ENCODE measurements around the gene PTPRD.

PTPRD gene

GRCh38 chr9:9819886-9820285, 792.9 kb downstream of the PTPRD start:
- no peak for TF ChIP-seq CTCF (IDR thresholded peaks at IDR 0.05; ENCODE audit: low read depth, low read length, poor library complexity, severe bottlenecking)
- Histone ChIP-seq H3K27ac (ENCODE audit: low read depth, low read length) (no peak overlapping the region), H3K79me2 (ENCODE audit: control insufficient read depth, low read length) (no peaks in the 10 kb centered on the region), H3K36me3 (ENCODE audit: control insufficient read depth, low read length) (no peaks in the 10 kb centered on the region), H4K20me1 (ENCODE audit: control insufficient read depth, insufficient read depth, low read depth, low read length) (no peaks in the 10 kb centered on the region), H3K4me3 (ENCODE audit: low read length) (no peak overlapping the region), H3K4me1 (ENCODE audit: control insufficient read depth, low read length) (peaks cover 9% of the 10 kb centered on the region; the same call in 1 of the 2 replicates), H3K9me3 (ENCODE audit: control insufficient read depth, insufficient read depth, low read length) (peaks cover 3% of the 10 kb centered on the region; the same call in 1 of the 2 replicates), H3K27me3 (ENCODE audit: control insufficient read depth, low read length) (no peaks in the 10 kb centered on the region), H3K4me2 (ENCODE audit: low read length) (no peak overlapping the region), H3F3A (ENCODE audit: control insufficient read depth, insufficient read depth) (no peaks in the 10 kb centered on the region), H3K9me2 (replicated peaks; ENCODE audit: control insufficient read depth, low read length) (no peaks in the 10 kb centered on the region)

GRCh38 chr9:9817176-9817575, 795.6 kb downstream of the PTPRD start:
- TF ChIP-seq EZH2phosphoT487 (IDR thresholded peaks at IDR 0.05; ENCODE audit: borderline replicate concordance, low read length), result no peak
- TF ChIP-seq CTCF (IDR thresholded peaks at IDR 0.05; ENCODE audit: low read depth, low read length, poor library complexity, severe bottlenecking), result no peak
- H3K4me2 ChIP-seq (ENCODE audit: low read length), result no peak overlapping the region
- 0 out of 2 replicates have a peak, but pooled peaks cover 3% of the 10 kb centered on the region for H3F3A ChIP-seq (ENCODE audit: control insufficient read depth, insufficient read depth)
- H3K4me3 ChIP-seq (ENCODE audit: low read length), result no peak overlapping the region
- H3K27ac ChIP-seq (ENCODE audit: low read depth, low read length), result no peak overlapping the region
- no peaks in the 10 kb centered on the region for H3K9me2 ChIP-seq (replicated peaks; ENCODE audit: control insufficient read depth, low read length)
- peaks cover 9% of the 10 kb centered on the region; the same call in 1 of the 2 replicates for H3K4me1 ChIP-seq (ENCODE audit: control insufficient read depth, low read length)
- H3K36me3 ChIP-seq (ENCODE audit: control insufficient read depth, low read length), result no peaks in the 10 kb centered on the region
- peaks cover 3% of the 10 kb centered on the region; the same call in 1 of the 2 replicates for H3K9me3 ChIP-seq (ENCODE audit: control insufficient read depth, insufficient read depth, low read length)
- no peaks in the 10 kb centered on the region for H3K79me2 ChIP-seq (ENCODE audit: control insufficient read depth, low read length)
- no peaks in the 10 kb centered on the region for H4K20me1 ChIP-seq (ENCODE audit: control insufficient read depth, insufficient read depth, low read depth, low read length)
- no peaks in the 10 kb centered on the region for H3K27me3 ChIP-seq (ENCODE audit: control insufficient read depth, low read length)

GRCh38 chr9:9804109-9804508, 808.7 kb downstream of the PTPRD start:
- H3K79me2 ChIP-seq (ENCODE audit: control insufficient read depth, low read length), result no peaks in the 10 kb centered on the region
- H3K27ac ChIP-seq (ENCODE audit: low read depth, low read length), result no peak overlapping the region
- H3K4me1 ChIP-seq (ENCODE audit: control insufficient read depth, low read length), result no peaks in the 10 kb centered on the region
- H3K9me2 ChIP-seq (replicated peaks; ENCODE audit: control insufficient read depth, low read length), result no peaks in the 10 kb centered on the region
- no peaks in the 10 kb centered on the region for H3K36me3 ChIP-seq (ENCODE audit: control insufficient read depth, low read length)
- H3K4me3 ChIP-seq (ENCODE audit: low read length), result no peak overlapping the region
- no peak overlapping the region for H3K4me2 ChIP-seq (ENCODE audit: low read length)
- H3K27me3 ChIP-seq (ENCODE audit: control insufficient read depth, low read length), result no peaks in the 10 kb centered on the region
- no peaks in the 10 kb centered on the region for H4K20me1 ChIP-seq (ENCODE audit: control insufficient read depth, insufficient read depth, low read depth, low read length)
- TF ChIP-seq EZH2phosphoT487 (IDR thresholded peaks at IDR 0.05; ENCODE audit: borderline replicate concordance, low read length), result no peak
- no peak for TF ChIP-seq CTCF (IDR thresholded peaks at IDR 0.05; ENCODE audit: low read depth, low read length, poor library complexity, severe bottlenecking)
- no peaks in the 10 kb centered on the region for H3F3A ChIP-seq (ENCODE audit: control insufficient read depth, insufficient read depth)
- H3K9me3 ChIP-seq (ENCODE audit: control insufficient read depth, insufficient read depth, low read length), result no peaks in the 10 kb centered on the region

All from DOHH2 (cell line).